DMS79 (cell line): ENCODE measurements around the gene PDE1C.
"Not testable (repeated sequence)": the region's sequence is repeated elsewhere in the genome, so short reads cannot be mapped to it uniquely, and the experiment has no call there.

Experiments
- DNase-seq: peaks from one replicate; lab custom pipeline; 2025; lab: John Stamatoyannopoulos, UW

The PDE1C gene

GRCh38 chr7:32070406-32071360 is at the start of gene PDE1C:
TSS of gene PDE1C (minus strand) at chr7:32070407.
- no peak for DNase-seq

DNA sequence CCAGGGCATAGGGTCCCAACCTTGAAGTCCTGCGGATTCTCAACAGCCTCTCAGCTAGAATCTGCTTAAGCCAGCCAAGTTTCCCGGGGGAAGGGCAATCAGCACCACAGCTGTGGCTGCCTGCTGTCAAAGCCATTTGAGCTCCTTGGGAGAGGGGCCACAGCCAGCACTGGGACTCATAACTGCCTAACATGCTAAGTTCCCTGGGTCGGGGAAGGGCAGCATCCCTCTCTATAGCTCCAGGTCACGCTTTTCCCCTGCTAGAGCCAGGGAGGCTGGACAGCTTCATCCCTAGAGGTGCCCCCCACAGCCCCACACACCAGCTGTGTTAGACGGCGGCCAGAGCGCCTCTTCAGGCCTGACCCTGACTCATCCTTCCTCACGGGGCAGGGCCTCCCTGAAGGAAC is 49.6 kb upstream of the PDE1C start:
- DNase-seq: no peak

DNA sequence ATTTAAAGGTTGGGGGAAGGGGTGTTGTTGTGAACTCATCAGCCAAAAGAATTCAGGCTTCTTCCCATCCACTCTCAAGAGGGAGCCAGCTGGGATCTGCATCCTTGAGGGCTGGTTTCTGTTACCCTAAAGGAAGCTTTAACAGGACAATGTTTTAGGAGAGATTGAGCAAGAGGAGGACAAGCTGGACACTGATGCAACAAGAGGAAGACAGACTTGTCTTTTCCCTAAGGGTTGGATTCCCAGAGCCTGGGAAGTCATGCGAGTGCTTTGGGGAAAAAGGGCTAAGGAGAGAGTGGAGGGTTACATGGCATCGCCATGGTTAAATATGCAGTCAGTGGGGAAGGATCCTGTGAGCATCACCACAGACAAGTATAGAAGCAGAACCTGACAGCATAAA is 47.6 kb upstream of the PDE1C start:
- no peak for DNase-seq

GRCh38 chr7:32116436-32116835 is 46.2 kb upstream of the PDE1C start:
- no peak for DNase-seq

DNA sequence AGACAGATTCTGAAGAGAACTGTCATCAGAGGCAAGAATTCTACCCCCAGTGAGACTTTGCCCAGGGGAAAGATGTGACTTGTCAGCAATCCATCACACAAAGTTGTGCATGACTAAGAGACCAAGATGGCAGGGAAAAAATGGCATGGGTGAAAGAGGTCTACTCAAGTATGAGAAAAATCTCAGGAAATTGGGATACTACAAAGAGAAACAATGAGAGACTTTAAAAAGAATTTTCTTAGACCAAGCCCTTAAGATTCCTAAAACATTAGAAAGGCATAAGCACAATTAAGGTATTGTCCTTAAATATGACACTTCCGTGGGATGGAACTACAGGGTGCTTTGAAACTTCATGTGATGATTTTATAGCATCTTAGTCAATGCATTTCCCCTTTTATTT is 45.6 kb upstream of the PDE1C start:
- DNase-seq: no peak

GRCh38 chr7:32108651-32109050 is 38.4 kb upstream of the PDE1C start:
- no peak for DNase-seq

GRCh38 chr7:32104766-32105165 is 34.6 kb upstream of the PDE1C start:
- no peak for DNase-seq

GRCh38 chr7:32103361-32103760 is 33.2 kb upstream of the PDE1C start:
- no peak for DNase-seq

DNA sequence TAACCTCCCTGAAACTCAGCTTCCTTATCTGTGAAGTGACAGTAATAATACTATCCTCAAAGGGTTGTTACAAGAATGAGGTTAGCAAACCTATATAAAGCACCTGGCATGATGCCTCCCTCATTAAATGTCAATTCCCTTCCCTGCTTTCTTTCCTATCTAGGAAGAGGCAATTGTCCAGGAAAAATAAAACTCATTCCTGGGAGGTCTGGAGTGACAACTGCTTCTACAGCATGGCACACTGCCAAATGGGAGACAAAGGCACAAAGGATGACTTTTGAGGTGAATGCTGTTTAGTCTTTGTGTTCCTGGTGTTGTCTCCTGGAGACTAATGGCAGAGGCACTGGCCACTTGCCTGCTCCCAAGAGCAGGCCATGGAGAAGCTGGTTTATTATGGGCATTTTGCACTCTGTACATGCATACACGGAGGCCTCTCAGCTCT is 32.2 kb upstream of the PDE1C start:
- no peak for DNase-seq

DNA sequence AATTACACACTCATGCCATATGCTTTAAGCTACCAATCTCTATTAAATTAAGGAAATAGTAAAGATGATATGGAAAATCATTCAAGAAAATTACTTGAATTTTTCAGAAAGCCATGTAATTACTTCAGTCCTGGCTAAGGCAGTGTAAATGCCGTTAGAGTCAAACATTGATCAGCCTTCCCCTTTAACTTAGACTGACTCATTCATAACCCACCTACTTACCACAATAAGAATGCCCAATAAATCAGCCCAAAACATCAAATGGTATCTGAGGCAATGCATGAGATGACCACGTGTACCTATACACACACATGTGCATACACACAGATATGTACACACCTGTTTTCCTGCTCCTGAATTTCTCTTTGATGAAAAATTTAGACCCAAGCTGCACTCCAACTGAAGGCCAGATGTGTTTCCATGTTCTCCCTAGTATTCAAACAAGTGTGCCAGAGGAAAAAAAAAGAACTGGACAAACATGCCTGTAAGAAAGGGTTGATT is 30.2 kb upstream of the PDE1C start:
- DNase-seq: no peak

DNA sequence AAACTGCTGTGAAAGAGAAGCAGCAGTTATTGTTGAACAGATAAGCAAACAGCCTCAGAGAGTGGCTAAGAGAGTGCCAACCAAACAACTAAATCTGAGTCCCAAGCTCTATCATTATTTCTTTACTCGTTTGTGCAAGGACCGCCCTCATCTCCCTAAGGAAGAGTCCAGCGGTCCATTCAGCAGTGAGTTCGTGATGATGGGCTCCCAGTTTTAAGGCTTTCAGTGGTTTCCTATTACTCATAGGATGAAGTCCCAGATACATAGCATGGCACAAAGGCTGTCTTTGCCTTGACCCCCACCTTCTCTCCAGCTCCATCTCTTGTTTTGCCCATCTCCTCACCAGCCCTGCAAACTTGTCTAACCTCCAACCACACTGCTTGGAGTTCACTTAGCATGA is 24.3 kb upstream of the PDE1C start:
- no peak for DNase-seq

GRCh38 chr7:32093415-32094408 is 23.5 kb upstream of the PDE1C start:
- no peak for DNase-seq

- no peak for DNase-seq
Observed at GRCh38 chr7:32092346-32092745, 22.1 kb upstream of the PDE1C start.

DNA sequence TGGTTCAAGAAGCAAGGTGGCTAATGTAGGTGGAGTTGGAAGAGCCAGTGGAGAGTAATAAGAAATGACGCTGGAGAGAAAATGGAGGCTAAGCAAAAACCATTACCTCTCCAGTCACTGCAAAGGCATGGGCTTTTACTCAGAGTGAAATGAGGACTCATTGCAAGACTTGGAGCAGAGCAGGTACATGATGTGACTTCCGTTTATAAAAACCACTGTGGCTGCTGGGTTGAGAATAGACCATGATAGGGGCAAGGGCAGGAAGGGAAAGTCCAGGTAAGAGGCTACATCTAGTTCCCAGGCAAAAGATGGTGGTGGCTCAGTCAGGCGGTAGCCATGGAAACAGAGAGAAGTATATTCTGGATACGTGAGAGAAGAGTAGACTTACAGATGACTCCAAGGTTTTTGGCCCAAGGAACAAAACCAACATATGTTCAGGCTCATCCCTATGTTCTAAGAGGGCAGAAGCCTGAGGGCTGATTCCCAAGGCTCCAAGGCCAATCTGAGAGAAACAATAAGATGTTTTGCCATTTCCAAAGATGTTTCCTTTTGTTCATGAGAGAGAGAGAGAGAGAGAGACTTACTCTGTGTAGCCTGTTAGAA is 21.5 kb upstream of the PDE1C start:
- DNase-seq: no peak

- no peak for DNase-seq
Observed at GRCh38 chr7:32089678-32090077, 19.5 kb upstream of the PDE1C start.

DNA sequence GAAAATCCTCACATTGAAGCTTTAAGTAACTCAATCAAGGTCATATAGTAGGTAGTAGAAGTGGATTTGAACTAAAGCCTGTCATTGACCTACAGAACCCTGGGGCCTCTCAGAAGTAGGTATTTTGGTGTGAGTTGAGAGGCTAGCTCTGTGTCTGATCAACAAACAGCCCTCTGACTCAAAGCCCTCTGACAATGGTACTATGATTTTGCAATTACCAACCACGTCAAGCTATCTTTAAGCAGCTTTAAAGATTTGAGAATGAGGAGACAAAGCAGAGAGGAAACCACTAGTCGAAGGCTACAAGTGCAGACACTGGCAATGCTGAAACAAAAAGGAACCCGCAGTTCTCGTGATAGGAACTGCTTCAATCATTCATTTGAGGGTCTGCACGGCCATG is 19.0 kb upstream of the PDE1C start:
- DNase-seq: no peak

GRCh38 chr7:32088451-32088881 is 18.3 kb upstream of the PDE1C start:
- DNase-seq: no peak

DNA sequence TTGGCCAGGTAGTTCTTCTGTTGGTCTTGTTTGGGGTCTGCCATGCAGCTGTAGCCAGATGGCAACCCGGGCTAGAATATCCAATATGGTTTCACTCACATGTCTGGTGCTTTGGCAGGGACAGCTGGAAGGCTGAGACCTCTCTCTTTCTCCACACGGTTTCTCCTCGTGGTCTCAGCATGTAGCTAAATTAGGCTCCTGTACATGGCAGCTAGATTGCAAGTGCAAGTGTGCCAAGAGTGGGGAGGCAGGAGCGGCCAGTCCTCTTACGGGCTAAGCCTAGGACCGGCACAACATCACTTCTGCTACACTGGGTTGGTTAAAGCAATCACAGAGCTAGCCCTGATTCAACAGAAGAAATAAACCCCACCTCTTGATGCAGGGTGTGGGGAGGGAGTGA is 9.3 kb upstream of the PDE1C start:
- no peak for DNase-seq

DNA sequence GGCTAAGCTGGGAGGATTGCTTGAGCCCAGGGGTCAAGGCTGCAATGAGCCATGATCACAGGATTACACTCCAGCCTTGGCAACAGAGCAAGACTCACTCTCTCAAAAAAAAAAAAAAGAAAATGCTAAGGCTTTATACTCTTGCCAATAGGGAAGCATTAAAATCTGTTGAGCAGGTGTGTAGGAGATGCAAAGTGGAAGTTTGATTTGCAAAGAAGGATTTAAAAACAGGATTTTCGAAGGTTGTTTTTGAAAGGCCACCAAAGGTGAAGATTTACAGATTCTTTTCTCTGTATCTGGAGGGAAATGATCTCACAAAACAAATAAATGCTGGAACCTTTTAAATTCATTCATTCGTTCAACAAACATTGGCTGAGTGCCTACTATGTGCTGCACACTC is 8.6 kb upstream of the PDE1C start:
- no peak for DNase-seq

DNA sequence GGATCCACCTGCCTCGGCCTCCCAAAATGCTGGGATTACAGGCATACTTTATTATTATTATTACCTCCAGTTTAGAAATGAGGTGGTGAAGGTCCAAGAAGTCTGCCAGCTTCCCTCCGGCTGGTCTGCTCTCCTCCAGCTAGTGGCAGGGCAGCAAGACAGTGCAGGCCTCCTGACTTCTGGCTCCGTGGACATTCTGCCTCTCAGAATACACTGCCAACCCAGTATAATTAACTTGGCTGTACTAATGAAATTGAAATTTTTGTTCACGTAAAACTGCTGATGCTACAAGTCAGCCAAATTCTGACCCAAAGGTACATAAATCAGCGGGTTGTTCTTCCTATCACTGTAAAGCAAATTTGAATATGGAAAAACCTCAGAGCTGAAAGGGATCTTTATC is 7.6 kb upstream of the PDE1C start:
- DNase-seq: no peak

- DNase-seq: not testable (repeated sequence)
Observed at GRCh38 chr7:32076802-32077201, 6.6 kb upstream of the PDE1C start.

DNA sequence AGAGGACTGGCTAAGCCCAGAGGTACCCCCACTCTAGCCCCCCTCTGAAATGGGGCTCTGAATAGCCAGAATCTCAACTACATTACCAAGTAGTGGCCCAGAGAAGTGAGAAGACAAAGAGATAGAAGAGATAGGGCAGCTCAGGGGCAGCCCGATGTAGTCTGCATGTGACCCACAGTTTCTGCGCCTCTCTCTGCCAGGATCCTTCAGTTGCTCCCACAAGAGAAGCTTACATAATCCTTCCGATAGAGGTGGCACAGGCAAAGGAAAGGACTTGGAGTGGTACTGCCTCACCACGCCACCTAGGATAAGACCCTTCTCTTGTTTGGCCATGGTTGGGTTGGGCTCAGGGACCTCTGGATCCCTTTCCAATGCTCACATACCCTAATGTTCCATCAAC is 5.4 kb upstream of the PDE1C start:
- DNase-seq: no peak
